ENCODE data around the gene ATXN1.
A peak's percentile ranks its signal among the peaks of the same experiment; 100 is the strongest.

The ATXN1 gene

DNA sequence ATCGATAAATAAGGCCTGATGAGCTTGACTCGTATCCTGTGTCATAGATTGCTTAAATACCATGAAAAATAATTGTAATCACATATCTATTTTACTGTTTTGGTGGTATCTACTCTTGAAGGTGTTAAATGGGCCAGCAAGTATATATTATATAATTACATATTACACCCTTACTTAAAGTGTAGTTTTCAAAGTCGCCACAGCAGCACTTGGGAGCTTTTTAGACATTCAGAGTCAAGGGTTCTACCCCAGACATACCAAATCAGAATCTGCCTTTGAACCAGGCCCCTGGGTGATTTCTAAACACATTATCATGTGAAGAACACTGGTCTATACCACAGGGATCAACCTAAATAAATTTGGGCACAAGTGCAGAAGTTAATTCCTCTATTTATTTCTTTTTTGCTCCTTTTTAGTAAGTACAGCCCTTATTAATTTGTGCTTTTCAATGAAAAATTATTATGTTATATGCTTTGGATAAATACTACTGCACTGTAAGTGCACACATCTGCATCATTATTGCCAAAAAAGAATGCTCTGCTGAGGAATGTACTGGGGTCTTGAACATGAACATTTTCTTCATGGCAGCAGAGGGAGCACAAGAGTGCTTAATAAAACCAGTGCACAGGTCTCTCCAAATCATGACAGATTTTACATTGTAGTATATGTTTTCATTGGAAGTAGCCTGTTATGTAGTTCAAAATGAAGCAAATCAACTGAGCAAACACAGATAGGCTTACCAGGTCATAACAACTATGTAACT is 3.1 kb upstream of the ATXN1 start:
- Histone ChIP-seq H3K9ac (ENCODE audit: low read depth, low read length, poor library complexity, severe bottlenecking) (no peak overlapping the region), H3K9me2 (replicated peaks; ENCODE audit: low read depth, low read length) (no peaks in the 10 kb centered on the region), H3K4me1 (ENCODE audit: insufficient read depth, low read length, poor library complexity, severe bottlenecking) (peaks cover 28% of the 10 kb centered on the region), H3K4me2 (ENCODE audit: low read depth, low read length, poor library complexity, severe bottlenecking) (peak overlapping the region; percentile 75), H4K20me1 (ENCODE audit: insufficient read depth, low read length, poor library complexity, severe bottlenecking) (peaks cover 6% of the 10 kb centered on the region), H3K27me3 (ENCODE audit: insufficient read depth, low read length, poor library complexity, severe bottlenecking) (no peaks in the 10 kb centered on the region), H3K36me3 (ENCODE audit: insufficient read depth, low read length) (no peaks in the 10 kb centered on the region), H3K4me3 (ENCODE audit: low read length, poor library complexity, severe bottlenecking) (peak overlapping the region; percentile 87), H2AFZ (ENCODE audit: low read length) (no peak overlapping the region), H3K9me3 (ENCODE audit: insufficient read depth, low read depth, low read length) (no peaks in the 10 kb centered on the region), H3K79me2 (ENCODE audit: insufficient read depth, low read length) (peaks cover 22% of the 10 kb centered on the region), H3F3A (ENCODE audit: low read depth) (no peaks in the 10 kb centered on the region)
- TF ChIP-seq, protein P1, sequence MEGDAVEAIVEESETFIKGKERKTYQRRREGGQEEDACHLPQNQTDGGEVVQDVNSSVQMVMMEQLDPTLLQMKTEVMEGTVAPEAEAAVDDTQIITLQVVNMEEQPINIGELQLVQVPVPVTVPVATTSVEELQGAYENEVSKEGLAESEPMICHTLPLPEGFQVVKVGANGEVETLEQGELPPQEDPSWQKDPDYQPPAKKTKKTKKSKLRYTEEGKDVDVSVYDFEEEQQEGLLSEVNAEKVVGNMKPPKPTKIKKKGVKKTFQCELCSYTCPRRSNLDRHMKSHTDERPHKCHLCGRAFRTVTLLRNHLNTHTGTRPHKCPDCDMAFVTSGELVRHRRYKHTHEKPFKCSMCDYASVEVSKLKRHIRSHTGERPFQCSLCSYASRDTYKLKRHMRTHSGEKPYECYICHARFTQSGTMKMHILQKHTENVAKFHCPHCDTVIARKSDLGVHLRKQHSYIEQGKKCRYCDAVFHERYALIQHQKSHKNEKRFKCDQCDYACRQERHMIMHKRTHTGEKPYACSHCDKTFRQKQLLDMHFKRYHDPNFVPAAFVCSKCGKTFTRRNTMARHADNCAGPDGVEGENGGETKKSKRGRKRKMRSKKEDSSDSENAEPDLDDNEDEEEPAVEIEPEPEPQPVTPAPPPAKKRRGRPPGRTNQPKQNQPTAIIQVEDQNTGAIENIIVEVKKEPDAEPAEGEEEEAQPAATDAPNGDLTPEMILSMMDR (conservative IDR thresholded peaks at IDR 0.05; ENCODE audit: low read length), result peak; percentile 78
- no peak for TF ChIP-seq EZH2phosphoT487 (IDR thresholded peaks at IDR 0.05; ENCODE audit: borderline replicate concordance)

DNA sequence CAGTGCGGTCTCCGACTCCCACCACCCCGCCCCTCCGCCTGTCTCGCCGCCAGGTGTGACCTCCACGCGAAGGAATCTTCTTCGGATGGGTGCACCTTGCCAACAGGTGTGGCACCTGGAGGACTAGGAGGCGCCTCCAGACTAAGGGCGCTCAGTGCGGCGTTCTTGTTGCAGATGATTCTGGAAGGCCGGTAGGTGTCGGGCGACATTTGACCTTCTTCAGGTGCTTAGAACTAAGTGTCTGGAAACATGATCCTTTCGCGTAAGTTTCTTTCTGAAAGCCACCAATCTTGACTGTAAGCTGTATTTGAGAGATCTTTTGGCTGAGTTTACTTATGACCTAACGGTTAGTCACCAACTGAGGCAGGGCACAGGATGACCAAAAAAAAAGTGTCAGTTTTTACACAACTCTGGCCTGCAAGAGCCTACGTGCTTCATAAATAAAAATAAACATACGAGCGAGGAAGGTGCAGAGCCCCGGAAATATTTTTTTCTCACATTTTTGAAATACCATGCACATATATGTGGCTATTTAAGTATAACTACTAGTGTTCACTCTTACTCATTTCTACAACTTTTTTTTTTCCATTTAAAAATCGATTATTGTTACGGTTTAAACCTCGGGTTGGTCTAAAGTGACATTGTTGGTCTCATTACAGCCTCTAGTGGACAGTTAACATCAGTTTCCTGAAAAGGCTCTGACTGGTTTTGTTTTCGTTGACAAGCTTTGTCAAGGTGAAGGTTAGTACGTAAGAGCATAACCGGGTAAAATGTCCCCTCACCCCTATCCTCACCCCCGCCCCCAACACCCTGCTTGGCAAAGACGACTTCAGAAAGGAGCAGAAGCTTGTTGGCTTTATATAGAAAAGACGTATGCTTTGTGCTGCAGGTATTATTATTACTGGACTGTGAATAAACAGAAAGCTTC is 1.6 kb upstream of the ATXN1 start:
- Histone ChIP-seq H3K4me1 (ENCODE audit: insufficient read depth, low read length, poor library complexity, severe bottlenecking) (peaks cover 32% of the 10 kb centered on the region), H3K79me2 (ENCODE audit: insufficient read depth, low read length) (peaks cover 37% of the 10 kb centered on the region), H2AFZ (ENCODE audit: low read length) (peak overlapping the region; percentile 96)

DNA sequence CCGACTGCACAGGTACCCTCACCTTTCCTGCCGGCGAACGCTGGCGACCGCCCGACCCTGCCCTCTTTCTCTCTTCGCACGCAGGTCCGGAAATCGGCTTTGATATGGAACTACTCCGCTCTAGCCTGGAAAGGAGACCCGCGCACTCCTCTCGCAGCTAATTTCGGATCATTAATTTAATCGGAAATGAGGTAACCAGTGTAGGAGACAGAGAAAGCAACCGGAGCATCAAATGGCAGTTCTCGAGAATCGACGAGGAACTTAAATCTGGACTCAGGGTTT is 949 bp upstream of the ATXN1 start:
- Histone ChIP-seq H3K4me1 (ENCODE audit: insufficient read depth, low read length, poor library complexity, severe bottlenecking) (peaks cover 36% of the 10 kb centered on the region), H3K4me3 (ENCODE audit: low read length, poor library complexity, severe bottlenecking) (peak overlapping the region; percentile 87), H2AFZ (ENCODE audit: low read length) (peak overlapping the region; percentile 96), H3F3A (ENCODE audit: low read depth) (no peaks in the 10 kb centered on the region; the same call in 1 of the 2 replicates), H3K79me2 (ENCODE audit: insufficient read depth, low read length) (peaks cover 41% of the 10 kb centered on the region), H3K9me2 (replicated peaks; ENCODE audit: low read depth, low read length) (no peaks in the 10 kb centered on the region), H3K9ac (ENCODE audit: low read depth, low read length, poor library complexity, severe bottlenecking) (peak overlapping the region; percentile 72), H3K36me3 (ENCODE audit: insufficient read depth, low read length) (no peaks in the 10 kb centered on the region), H3K4me2 (ENCODE audit: low read depth, low read length, poor library complexity, severe bottlenecking) (peak overlapping the region; percentile 75), H3K9me3 (ENCODE audit: insufficient read depth, low read depth, low read length) (no peaks in the 10 kb centered on the region), H3K27me3 (ENCODE audit: insufficient read depth, low read length, poor library complexity, severe bottlenecking) (no peaks in the 10 kb centered on the region), H4K20me1 (ENCODE audit: insufficient read depth, low read length, poor library complexity, severe bottlenecking) (peaks cover 18% of the 10 kb centered on the region)
- TF ChIP-seq EZH2phosphoT487 (IDR thresholded peaks at IDR 0.05; ENCODE audit: borderline replicate concordance), result no peak
- TF ChIP-seq, protein P1 (conservative IDR thresholded peaks at IDR 0.05; ENCODE audit: low read length), result no peak

More for the DNA sequence above, 1.6 kb upstream of the ATXN1 start:
- no peaks in the 10 kb centered on the region for H3K9me2 ChIP-seq (replicated peaks; ENCODE audit: low read depth, low read length)
- no peaks in the 10 kb centered on the region; the same call in 1 of the 2 replicates for H3F3A ChIP-seq (ENCODE audit: low read depth)
- no peaks in the 10 kb centered on the region for H3K27me3 ChIP-seq (ENCODE audit: insufficient read depth, low read length, poor library complexity, severe bottlenecking)
- H3K4me2 ChIP-seq (ENCODE audit: low read depth, low read length, poor library complexity, severe bottlenecking), result peak overlapping the region; percentile 75
- TF ChIP-seq EZH2phosphoT487 (IDR thresholded peaks at IDR 0.05; ENCODE audit: borderline replicate concordance), result no peak
- TF ChIP-seq, protein P1 (conservative IDR thresholded peaks at IDR 0.05; ENCODE audit: low read length), result peak; percentile 85
- H3K9ac ChIP-seq (ENCODE audit: low read depth, low read length, poor library complexity, severe bottlenecking), result peak overlapping the region; percentile 72
- H4K20me1 ChIP-seq (ENCODE audit: insufficient read depth, low read length, poor library complexity, severe bottlenecking), result peaks cover 18% of the 10 kb centered on the region
- H3K9me3 ChIP-seq (ENCODE audit: insufficient read depth, low read depth, low read length), result no peaks in the 10 kb centered on the region
- no peaks in the 10 kb centered on the region for H3K36me3 ChIP-seq (ENCODE audit: insufficient read depth, low read length)
- H3K4me3 ChIP-seq (ENCODE audit: low read length, poor library complexity, severe bottlenecking), result peak overlapping the region; percentile 87

Data from Loucy (cell line).